Testis (tissue), 3 donors: ENCODE results near the gene TRIP6. TPM values are rescaled to one million over a fixed set of nuclear protein-coding genes. Genes with fewer than 3 reads are reported as not detected.

ENCODE experiments used
- DNase-seq: peaks from one replicate; pipeline ENCODE4 v3.0.0-alpha.2; 2019
- H3K27ac ChIP-seq, 2 donors: fragments of 200-600 bp; sonication (generic); one replicate each; pipeline ENCODE4 v1.5.1; 2019
- H3K27me3 ChIP-seq: fragments of 200-600 bp; sonication (generic); one replicate; pipeline ENCODE4 v1.5.1; 2019
- H3K36me3 ChIP-seq: fragments of 200-600 bp; sonication (generic); one replicate; pipeline ENCODE4 v1.5.1; 2017; ENCODE audit warnings: low read depth; ENCODE audit errors: missing control alignments
- H3K4me1 ChIP-seq: fragments of 200-600 bp; sonication (generic); one replicate; pipeline ENCODE4 v1.5.1; 2019
- H3K4me3 ChIP-seq, 2 donors: fragments of 200-600 bp; sonication (generic); one replicate each; pipeline ENCODE4 v1.5.1; 2017 to 2019
- H3K9me3 ChIP-seq: fragments of 200-600 bp; sonication (generic); one replicate; pipeline ENCODE4 v1.5.1; 2017
- CTCF ChIP-seq, 3 experiments: fragments of 450-650 bp in 2 of 3; fragments of 200-600 bp in 1 of 3; sonication (generic) in 1 of 3; IDR thresholded peaks; one replicate each; pipeline ENCODE4 v1.5.1; 2016 to 2019; ENCODE audit warnings: antibody characterized with exemption in 3 of 3, mild to moderate bottlenecking in 2 of 3, moderate library complexity in 1 of 3
- POLR2A ChIP-seq: fragments of 450-650 bp; IDR thresholded peaks from one replicate; pipeline ENCODE4 v1.6.1; 2017; ENCODE audit warnings: antibody characterized with exemption, mild to moderate bottlenecking, moderate library complexity
- WGBS, 2 donors: methylation state at CpG; one replicate each; pipeline ENCODE4 v1.1.5; 2018; 5-methylcytosine and 5-hydroxymethylcytosine counted together
- intact Hi-C: fragments of 100-400 bp; cut with DNase I; formaldehyde crosslinking; loops from one replicate; pipeline ENCODE4 v1.15.1; 2023; ENCODE audit warnings: low total_unique reads
- polyA plus RNA-seq: library from polyadenylated mRNA; stranded (reverse); fragments of 350-450 nt; fragmentation: Illumina TruSeq; extraction: RNeasy Lipid Tissue Mini Kit (QIAGEN cat#74804); gene quantifications from one replicate; pipeline ENCODE4 v1.2.3, GENCODE V29; 2014; ENCODE audit warnings: low read depth, low replicate concordance; ENCODE audit not compliant: insufficient read depth
- total RNA-seq, 2 donors: library from RNA; depleted of rRNA; stranded (reverse); fragments of >200 nt; gene quantifications; one replicate each; pipeline ENCODE4 v1.2.3, GENCODE V29; 2016

The TRIP6 gene
- total and polyA plus RNA-seq, 3 donors from 2014 or later: 46.8 to 99.6 (median 49.8) TPM

- intact Hi-C loops: no loop called here
- DNase-seq: no peak
- 59 to 75% methylated on average over 10 of the region's 10 CpGs for WGBS, 2 donors
Observed at GRCh38 chr7:100863406-100863950, 3.7 kb upstream of the TRIP6 start.

GRCh38 chr7:100864263-100864845, 2.8 kb upstream of the TRIP6 start:
- no peaks in the 10 kb centered on the region for H3K36me3 ChIP-seq
- intact Hi-C loops: no loop called here
- TF ChIP-seq CTCF (IDR thresholded peaks at IDR 0.05) (no peak), POLR2A (no peak)
- peaks cover 25% of the 10 kb centered on the region for H3K4me1 ChIP-seq
- H3K9me3 ChIP-seq: no peaks in the 10 kb centered on the region
- WGBS, 2 donors: 90 to 91% methylated on average over 12 of the region's 12 CpGs
- H3K27me3 ChIP-seq: no peaks in the 10 kb centered on the region
- H3K27ac ChIP-seq: no peak overlapping the region
- H3K4me3 ChIP-seq: no peak overlapping the region
- DNase-seq: no peak

More at GRCh38 chr7:100863406-100863950, 3.7 kb upstream of the TRIP6 start:
- TF ChIP-seq CTCF (IDR thresholded peaks at IDR 0.05): no peak
- TF ChIP-seq POLR2A: no peak
- Histone ChIP-seq H3K27me3 (no peaks in the 10 kb centered on the region), H3K27ac (no peak overlapping the region), H3K4me1 (peaks cover 19% of the 10 kb centered on the region), H3K9me3 (no peaks in the 10 kb centered on the region), H3K4me3 (no peak overlapping the region), H3K36me3 (no peaks in the 10 kb centered on the region)

GRCh38 chr7:100865372-100865911, 1.7 kb upstream of the TRIP6 start:
- H3K4me1 ChIP-seq: peaks cover 25% of the 10 kb centered on the region
- no peaks in the 10 kb centered on the region for H3K9me3 ChIP-seq
- 78 to 81% methylated on average over 14 to 17 of the region's 17 CpGs for WGBS, 2 donors
- no peaks in the 10 kb centered on the region for H3K36me3 ChIP-seq
- intact Hi-C loops: no loop called here
- TF ChIP-seq POLR2A (no peak), CTCF (IDR thresholded peaks at IDR 0.05) (no peak)
- peak overlapping the region; percentile 94 to 98 for H3K27ac ChIP-seq
- no peaks in the 10 kb centered on the region for H3K27me3 ChIP-seq
- DNase-seq: no peak
- no peak overlapping the region for H3K4me3 ChIP-seq

- Histone ChIP-seq H3K4me3 (peak overlapping the region in 1 of 2 donors; percentile 17), H3K27me3 (no peaks in the 10 kb centered on the region), H3K4me1 (peaks cover 25% of the 10 kb centered on the region), H3K27ac (peak overlapping the region; percentile 94 to 98), H3K36me3 (no peaks in the 10 kb centered on the region), H3K9me3 (no peaks in the 10 kb centered on the region)
- TF ChIP-seq CTCF (IDR thresholded peaks at IDR 0.05) (no peak), POLR2A (no peak)
- peak; percentile 87 for DNase-seq
- 47 to 100% methylated on average over 8 to 43 of the region's 46 CpGs for WGBS, 2 donors
- intact Hi-C loops: no loop called here
Observed at GRCh38 chr7:100865938-100866728, 1.1 kb upstream of the TRIP6 start.
